Tibial nerve (tissue), 3 donors: ENCODE results near the gene SULT1A4.
"Not testable (repeated sequence)": the region's sequence is repeated elsewhere in the genome, so short reads cannot be mapped to it uniquely, and the experiment has no call there.

ENCODE experiments used
- CTCF ChIP-seq, 5 experiments: fragments of 200-600 bp in 3 of 5; fragments of 450-650 bp in 2 of 5; sonication (generic) in 3 of 5; IDR thresholded peaks; one replicate each; pipeline ENCODE4 v1.5.1; 2016 to 2019; ENCODE audit warnings: antibody characterized with exemption in 5 of 5, mild to moderate bottlenecking in 3 of 5, moderate library complexity in 2 of 5
- POLR2A ChIP-seq, 2 donors: fragments of 450-650 bp; IDR thresholded peaks; one replicate each; pipeline ENCODE4 v1.6.1; 2017; ENCODE audit warnings: antibody characterized with exemption in 2 of 2, mild to moderate bottlenecking in 2 of 2, moderate library complexity in 2 of 2

- TF ChIP-seq CTCF, POLR2A (IDR thresholded peaks at IDR 0.05): not testable (repeated sequence)
These were observed 4.9 kb upstream of the SULT1A4 start for GRCh38 chr16:29454828-29455227.
